ENCODE results near the gene MICALL1.

MICALL1 gene

DNA sequence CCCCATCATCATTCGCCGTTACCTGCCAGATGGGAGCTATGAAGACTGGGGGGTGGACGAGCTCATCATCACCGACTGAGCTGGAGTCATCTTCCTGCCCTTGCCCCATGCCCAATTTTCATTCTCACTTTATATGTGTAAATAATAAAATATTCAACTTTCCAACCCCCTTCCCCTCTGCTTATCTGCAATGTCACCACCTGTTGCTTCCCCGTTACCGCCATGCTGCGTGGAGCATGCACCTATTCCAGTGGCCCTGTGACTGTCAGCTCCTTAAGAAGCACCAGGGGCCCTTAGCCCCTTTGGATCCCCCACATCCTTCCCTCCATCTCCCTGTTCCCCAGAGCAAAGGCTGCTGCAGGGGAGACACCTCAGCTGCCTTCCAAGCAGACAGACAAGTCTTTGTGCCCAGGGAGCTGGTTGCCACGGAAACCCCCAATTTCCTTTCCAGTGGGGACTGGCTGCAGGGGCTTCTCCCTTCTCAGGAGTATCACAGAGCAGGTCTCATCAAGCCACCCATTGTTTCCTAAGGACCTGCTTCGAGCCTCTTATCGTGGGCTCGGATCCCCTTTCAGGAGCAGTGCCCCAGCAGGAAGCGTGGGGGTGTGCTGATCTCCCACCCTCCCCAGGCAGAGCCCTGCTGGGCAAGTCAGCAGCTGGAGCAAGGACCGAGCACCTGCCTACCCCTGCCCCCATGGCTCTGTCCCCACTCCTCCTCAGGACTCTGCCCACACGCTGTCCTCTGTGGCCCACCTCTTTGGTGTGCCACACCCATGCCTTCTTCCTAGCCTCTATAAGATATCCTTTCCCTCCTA is 61.7 kb downstream of the MICALL1 start:
- TF ChIP-seq, protein P1, sequence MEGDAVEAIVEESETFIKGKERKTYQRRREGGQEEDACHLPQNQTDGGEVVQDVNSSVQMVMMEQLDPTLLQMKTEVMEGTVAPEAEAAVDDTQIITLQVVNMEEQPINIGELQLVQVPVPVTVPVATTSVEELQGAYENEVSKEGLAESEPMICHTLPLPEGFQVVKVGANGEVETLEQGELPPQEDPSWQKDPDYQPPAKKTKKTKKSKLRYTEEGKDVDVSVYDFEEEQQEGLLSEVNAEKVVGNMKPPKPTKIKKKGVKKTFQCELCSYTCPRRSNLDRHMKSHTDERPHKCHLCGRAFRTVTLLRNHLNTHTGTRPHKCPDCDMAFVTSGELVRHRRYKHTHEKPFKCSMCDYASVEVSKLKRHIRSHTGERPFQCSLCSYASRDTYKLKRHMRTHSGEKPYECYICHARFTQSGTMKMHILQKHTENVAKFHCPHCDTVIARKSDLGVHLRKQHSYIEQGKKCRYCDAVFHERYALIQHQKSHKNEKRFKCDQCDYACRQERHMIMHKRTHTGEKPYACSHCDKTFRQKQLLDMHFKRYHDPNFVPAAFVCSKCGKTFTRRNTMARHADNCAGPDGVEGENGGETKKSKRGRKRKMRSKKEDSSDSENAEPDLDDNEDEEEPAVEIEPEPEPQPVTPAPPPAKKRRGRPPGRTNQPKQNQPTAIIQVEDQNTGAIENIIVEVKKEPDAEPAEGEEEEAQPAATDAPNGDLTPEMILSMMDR (IDR thresholded peaks at IDR 0.05; ENCODE audit: low read depth, low read length) = no peak
- H3K27me3 ChIP-seq (ENCODE audit: insufficient read depth, low read depth, severe bottlenecking) = no peaks in the 10 kb centered on the region
- peaks cover 25% of the 10 kb centered on the region for H3K36me3 ChIP-seq
- no peak overlapping the region for H3K27ac ChIP-seq
- no peaks in the 10 kb centered on the region for H3K9me3 ChIP-seq (ENCODE audit: severe bottlenecking)
- DNase-seq = no peak
- H3K4me3 ChIP-seq (ENCODE audit: low read depth, low read length) = no peak overlapping the region

GRCh38 chr22:37968452-37969251 is 62.6 kb downstream of the MICALL1 start:
- no peak for DNase-seq
- Histone ChIP-seq H3K27ac (no peak overlapping the region), H3K4me3 (ENCODE audit: low read depth, low read length) (no peak overlapping the region), H3K36me3 (peaks cover 19% of the 10 kb centered on the region), H3K9me3 (ENCODE audit: severe bottlenecking) (no peaks in the 10 kb centered on the region), H3K27me3 (ENCODE audit: insufficient read depth, low read depth, severe bottlenecking) (no peaks in the 10 kb centered on the region)
- TF ChIP-seq, protein P1 (IDR thresholded peaks at IDR 0.05; ENCODE audit: low read depth, low read length) = no peak

DNA sequence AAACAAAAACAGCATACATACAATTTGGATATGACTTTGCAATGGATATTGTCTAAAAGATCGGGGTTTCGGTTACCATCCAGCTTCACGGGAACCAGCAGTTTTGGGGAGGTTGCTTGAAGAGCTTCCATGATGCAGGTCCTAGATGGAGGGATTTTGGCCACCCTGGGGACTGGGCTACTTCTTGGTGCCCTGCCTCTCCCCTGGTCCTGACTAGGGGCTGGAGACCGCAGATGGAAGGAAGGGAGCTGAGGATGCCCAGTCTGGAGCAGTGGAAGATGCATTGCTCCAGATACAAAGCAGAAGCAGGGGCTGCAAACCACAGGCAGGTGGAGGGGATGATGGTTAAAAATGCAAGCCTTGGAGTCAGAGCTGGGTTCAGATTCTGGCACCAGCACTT is 64.8 kb downstream of the MICALL1 start:
- Histone ChIP-seq H3K27me3 (ENCODE audit: insufficient read depth, low read depth, severe bottlenecking) (no peaks in the 10 kb centered on the region), H3K36me3 (peaks cover 19% of the 10 kb centered on the region), H3K9me3 (ENCODE audit: severe bottlenecking) (no peaks in the 10 kb centered on the region), H3K27ac (no peak overlapping the region), H3K4me3 (ENCODE audit: low read depth, low read length) (no peak overlapping the region)
- TF ChIP-seq, protein P1 (IDR thresholded peaks at IDR 0.05; ENCODE audit: low read depth, low read length) = no peak
- no peak for DNase-seq

GRCh38 chr22:37971475-37972434 is 65.7 kb downstream of the MICALL1 start:
- DNase-seq = no peak
- Histone ChIP-seq H3K9me3 (ENCODE audit: severe bottlenecking) (no peaks in the 10 kb centered on the region), H3K36me3 (peaks cover 19% of the 10 kb centered on the region), H3K27me3 (ENCODE audit: insufficient read depth, low read depth, severe bottlenecking) (no peaks in the 10 kb centered on the region), H3K4me3 (ENCODE audit: low read depth, low read length) (no peak overlapping the region), H3K27ac (no peak overlapping the region)
- TF ChIP-seq, protein P1 (IDR thresholded peaks at IDR 0.05; ENCODE audit: low read depth, low read length) = no peak

- Histone ChIP-seq H3K4me3 (ENCODE audit: low read depth, low read length) (no peak overlapping the region), H3K27ac (no peak overlapping the region), H3K36me3 (peaks cover 12% of the 10 kb centered on the region), H3K9me3 (ENCODE audit: severe bottlenecking) (no peaks in the 10 kb centered on the region), H3K27me3 (ENCODE audit: insufficient read depth, low read depth, severe bottlenecking) (no peaks in the 10 kb centered on the region)
- DNase-seq = no peak
- TF ChIP-seq, protein P1 (IDR thresholded peaks at IDR 0.05; ENCODE audit: low read depth, low read length) = no peak
Observed at GRCh38 chr22:37972527-37972926, 66.4 kb downstream of the MICALL1 start.

Data from WERI-Rb-1 (cell line).